SH-SY5Y (cell line): ENCODE data around the gene OGFOD3.

ENCODE experiments used
- GATA2 ChIP-seq: IDR thresholded peaks from 2 replicates; pipeline ENCODE4 v1.6.1; 2011; ENCODE audit warnings: mild to moderate bottlenecking, low read depth, low read length
- GATA3 ChIP-seq: IDR thresholded peaks from 2 replicates; pipeline ENCODE4 v1.6.1; 2011; ENCODE audit warnings: low read depth, mild to moderate bottlenecking, low read length, moderate library complexity

GRCh38 chr17:82458179-82458884 is 39.9 kb upstream of the OGFOD3 start, which contains the start of gene NARF:
- TF ChIP-seq GATA3: no peak
- no peak; the same call in 1 of the 2 replicates for TF ChIP-seq GATA2
